GM21447 (cell line): ENCODE results near the gene CTNNA3.
"Not testable (repeated sequence)": the region's sequence is repeated elsewhere in the genome, so short reads cannot be mapped to it uniquely, and the experiment has no call there.

Experiments
- ATAC-seq: cut with Tn5 transposase; IDR thresholded peaks from one replicate; pipeline ENCODE4 v1.9.1; 2021; ENCODE audit not compliant: unreplicated experiment

Gene CTNNA3

DNA sequence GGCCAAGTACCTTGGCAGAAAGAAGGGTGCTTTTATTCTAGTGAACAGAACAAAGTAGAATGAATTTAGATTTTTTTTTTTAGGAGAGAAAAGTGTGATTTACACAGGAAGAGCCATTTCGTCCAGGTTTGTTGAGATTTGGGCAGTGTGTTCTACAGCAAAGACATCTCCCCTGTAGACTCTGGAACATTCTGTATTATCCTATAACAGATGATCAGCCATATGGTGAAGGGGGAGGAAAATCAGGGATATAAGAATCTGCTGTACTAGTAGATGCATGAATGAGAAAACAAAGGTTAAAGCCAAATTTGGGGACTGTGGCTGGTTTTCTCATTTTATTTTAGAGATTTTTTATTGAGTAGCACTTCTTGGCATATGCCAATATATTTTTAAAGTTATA, 1223.8 kb downstream of the CTNNA3 start:
- no peak for ATAC-seq

DNA sequence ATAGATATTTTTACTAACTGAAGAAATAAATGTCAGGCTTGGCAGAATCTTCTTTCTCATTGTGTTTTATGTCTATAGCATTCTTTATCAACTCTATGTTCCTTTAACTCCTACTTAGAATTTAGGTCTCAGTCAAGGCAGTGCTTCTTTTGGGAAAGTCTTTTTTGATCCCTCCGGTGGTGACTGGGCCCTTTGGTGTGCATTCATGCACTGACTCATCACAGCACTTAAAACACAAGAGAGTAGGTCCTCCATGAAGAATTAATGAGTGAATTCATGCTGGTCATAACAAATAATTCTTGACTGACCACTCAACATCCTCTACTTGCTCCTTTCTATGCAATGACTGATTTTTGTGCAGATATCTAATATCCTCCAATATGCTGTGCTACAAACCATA, 1229.0 kb downstream of the CTNNA3 start:
- ATAC-seq = no peak

DNA sequence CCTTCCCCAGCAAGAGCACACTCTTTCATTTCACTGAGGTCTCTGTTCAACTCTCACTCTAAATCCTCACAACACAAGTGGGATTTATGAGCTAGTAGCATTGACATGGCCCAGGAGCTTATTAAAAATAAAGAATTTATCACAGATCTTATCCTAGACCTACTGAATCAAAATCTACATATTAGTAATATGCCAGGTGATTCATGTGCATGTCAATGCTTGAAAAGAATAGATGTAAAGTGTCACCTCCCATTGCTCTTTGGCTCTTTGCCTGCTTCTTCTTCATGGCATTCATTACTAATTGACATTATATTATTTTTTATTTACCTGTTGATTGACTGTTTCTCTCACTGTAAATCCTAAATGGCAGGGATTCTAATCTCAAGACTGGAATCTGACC, 1229.4 kb downstream of the CTNNA3 start:
- no peak for ATAC-seq

DNA sequence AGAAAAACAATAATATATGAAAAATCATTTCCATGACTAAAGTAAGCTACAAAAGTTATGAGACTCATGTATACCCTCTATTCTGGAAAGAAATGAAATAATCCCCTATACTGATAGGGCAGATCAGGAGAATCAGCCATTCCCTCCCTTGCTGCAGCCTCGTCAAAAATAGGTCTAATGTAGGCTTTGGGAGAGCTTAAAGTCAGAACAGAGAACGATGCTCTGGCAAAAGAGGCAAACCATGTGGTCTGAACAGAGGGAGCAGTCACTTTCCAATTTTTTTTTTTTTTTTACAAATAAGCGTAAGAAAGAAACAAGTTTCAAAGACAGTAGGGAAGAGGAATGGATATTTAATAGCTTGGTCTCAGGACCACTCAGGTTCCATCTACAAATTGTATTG, 1232.4 kb downstream of the CTNNA3 start:
- ATAC-seq = no peak

DNA sequence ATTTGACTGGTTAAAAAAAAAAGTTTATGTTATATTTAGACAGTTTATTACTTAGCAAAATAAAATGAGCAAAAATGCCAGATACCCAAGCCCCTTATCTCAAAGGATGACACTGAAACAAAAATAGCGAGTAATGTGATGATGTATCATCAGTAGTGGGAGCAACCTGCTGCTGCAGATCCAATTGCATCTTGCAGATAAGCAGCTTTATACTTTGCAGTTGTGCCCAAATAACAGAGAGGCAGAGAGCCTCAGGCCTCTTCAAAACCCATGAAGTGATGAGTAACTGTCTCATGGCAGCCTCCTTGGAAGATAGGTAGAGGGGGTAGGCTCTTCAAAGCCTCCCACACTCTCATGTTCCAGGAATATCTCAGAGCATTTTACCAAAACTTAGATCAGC, 1238.4 kb downstream of the CTNNA3 start:
- no peak for ATAC-seq

DNA sequence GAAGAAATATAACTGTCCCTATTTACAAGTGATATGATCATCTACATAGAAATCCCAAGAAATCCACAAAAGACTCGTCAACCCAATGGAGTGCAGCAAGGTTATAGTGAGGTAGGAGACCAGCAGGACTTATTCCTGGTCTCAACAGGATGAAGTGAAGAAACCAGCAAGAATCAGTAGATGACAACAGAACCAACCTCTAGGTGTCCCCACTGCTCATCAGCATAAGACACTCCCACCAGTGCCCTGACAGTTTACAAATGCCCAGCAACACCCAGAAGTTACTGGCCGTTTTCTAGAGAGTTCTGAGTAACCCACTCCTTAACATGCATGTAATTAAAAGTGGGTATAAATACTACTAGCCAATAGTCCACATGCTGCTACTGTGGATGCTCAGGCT, 1240.7 kb downstream of the CTNNA3 start:
- ATAC-seq = no peak

DNA sequence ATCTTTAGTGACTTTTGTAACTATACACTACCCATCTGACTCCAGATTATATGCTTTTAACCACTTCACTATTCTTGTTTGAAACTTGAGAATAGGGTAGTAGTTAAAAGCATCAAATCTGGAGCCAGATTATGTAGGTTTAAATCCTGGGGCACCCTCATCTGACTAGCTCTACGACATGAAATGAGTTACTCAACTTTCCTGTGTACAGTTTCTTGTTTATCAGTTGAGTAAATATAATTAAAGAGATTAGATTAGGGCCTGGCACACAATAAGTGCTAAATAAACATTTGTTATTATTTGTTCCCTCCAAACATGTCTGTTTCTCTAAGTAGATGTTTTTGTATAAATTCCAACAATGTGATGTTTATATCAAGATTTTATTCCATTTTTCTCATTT, 1255.4 kb downstream of the CTNNA3 start:
- no peak for ATAC-seq

DNA sequence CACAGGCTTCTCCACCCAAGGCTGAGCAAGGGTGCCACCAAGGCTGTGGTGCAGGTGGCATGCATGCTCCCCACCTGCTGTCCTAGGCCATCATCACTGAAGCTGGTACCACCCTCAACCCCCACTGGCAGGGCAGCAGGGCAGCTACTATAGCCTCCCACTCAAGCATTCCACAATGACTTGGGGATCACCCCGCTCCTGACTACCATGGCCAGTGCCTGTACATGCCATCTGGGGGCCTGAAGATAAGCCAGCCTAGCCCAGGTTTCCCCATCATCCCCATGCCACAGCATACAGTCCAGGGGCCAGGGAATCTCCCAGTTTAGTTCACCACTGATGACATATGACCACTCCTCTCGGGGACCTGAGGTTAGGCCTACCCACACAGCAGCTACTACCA, 1281.1 kb downstream of the CTNNA3 start:
- ATAC-seq = no peak

DNA sequence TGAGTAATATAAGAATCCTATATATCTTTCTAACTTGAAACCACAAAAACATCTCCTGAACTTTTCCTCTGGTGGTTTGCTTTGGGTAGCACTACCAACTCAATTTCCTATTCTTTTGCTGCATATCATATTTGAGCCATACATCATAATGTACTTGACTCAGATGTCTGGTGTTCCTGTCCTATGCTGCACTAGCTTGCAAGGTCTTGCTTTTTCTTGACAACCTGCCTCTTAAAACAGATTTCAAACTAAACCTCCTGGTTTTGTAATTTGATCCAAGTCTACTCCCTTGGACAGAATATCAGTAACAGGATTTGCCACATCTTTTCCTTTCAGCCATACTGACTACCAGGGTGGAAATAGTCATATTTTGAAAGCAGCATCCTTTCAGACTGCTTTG, 1290.4 kb downstream of the CTNNA3 start:
- no peak for ATAC-seq

DNA sequence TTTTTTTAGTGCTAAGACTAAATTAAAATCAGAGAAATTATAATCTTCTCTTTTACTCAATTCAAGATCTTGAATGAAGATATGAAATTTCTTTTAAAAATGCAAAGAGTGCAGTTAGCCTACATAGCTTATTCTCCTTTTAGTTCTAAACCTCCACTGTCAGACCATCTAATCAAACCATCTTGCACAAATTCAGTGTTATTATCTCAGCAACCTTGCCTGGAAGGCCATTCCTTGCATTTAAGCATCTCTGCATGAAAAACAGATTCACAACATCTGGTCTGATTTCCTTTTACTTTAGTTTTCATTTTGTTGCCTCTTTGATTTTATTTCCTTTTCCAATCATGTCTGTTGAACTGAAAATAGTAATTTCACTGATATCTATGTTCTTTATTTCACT, 1297.3 kb downstream of the CTNNA3 start:
- ATAC-seq = no peak

DNA sequence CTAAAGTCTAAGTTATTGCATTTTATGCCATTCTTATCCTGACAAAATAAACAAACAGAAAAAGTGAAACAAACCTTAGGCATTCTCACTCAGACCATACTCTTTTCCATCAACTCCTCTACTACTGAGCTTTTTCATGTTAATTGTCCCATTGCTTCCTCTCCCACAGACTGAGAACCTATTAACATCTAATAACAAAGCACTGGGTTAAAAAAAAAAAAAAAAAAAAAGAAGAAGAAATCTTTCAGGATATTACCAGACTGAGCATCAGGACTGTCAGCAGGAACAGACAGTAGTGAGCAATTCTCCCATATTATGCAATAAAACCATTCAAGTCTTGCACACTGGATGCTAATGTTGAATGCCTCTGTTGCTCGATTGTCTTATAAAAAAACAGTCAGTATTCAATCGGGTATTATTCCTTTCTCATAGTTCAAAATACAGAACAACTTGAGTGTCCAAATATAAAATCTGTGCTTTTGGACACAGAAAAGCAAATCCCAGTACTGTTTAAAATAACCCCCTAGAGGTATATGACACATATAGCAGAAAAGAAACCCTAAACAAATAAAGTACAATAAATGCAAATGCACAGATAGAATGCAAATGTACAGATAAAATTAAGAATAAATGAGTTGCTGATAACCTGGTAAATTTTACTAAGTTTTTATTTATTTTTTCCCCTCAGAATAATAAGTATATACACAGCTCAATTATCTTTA, 1301.5 kb downstream of the CTNNA3 start:
- ATAC-seq = no peak

DNA sequence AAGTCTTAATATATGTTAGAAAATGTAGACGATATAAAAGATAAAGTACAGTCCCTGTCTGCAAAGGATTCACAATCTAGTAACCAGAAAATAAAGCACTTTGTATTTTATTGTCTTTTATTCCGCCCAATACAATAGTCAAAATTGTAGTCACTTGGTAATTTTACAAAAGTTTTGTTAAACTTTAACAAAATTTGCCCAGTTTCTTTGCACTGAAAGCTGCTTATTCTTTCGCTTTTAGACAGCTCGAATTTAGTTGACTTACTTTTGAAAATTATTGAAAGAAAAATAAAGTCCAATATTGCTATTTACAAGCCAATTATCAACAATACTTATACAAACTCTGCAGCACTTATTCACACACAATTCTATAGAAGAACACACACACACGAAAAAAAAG, 1305.1 kb downstream of the CTNNA3 start:
- ATAC-seq = no peak

DNA sequence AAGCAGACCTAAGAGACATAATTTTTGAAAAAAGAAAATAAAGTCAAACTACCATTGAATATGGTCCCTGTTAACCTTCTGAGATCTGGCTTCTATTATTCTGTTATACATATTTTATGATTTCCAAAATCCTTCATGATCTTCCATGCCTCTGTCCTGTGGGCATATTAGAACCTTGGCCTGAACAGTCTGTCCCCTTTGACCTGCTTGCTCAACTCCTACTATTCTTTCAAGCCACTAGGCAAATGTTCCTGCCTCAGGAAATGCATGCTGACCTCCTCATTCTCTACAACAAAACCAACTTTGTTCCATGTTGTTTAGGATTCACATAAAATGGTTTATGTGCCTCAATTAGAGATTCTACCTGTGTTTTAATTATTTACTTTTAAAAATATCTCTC, 1315.0 kb downstream of the CTNNA3 start:
- no peak for ATAC-seq

DNA sequence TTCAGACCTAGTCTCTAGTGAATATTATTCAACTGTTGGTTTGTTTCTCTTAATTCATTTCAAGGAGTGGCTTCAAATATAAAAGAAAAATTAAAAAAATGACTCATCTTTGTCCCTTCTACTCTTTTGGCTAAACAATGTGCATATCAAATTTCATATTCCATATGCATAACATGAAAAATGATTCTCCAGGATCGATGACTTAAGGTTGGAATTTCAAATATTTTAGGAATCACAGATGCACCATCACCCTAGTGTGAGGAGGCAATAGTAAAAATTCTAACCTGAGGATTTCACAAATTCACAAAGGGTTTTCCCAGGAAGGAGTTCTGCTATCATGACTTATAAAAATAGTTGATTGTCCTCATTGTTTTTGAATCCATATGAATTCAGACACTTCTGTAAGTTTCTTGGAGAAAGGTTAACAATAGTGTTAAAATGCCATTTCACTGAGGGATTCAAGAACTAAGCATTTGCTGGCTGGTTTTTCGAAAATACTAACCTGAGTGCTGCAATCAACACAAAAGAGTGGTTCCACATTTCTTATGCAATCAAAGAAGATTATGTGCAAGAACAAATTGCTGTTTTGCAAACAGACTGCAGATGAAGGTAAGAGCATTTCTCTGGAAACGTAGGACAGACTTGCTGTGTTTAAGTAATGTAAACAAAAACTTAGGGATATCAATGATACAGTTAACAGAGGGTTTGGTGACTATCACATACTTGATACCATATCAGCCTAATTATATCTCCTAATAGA, 1317.7 kb downstream of the CTNNA3 start:
- no peak for ATAC-seq

DNA sequence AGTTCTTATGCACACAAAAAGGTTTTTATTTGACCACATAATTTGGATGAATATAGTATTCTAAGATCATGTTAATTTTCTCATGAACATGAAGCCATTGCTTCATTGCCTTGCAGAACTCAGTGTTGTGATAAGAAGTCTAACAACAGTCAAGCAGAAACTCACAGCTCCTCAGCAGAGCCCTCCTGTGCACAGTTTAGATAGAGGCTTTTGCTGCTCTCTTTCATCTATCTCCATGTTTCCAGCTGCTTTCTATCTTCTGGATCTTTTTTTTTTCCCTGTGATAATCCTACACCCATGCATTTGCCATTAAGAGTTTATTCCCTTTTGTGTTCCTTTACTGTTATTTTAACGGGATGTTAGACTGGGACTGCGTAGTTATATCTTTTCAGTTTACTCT, 1327.8 kb downstream of the CTNNA3 start:
- ATAC-seq = no peak

DNA sequence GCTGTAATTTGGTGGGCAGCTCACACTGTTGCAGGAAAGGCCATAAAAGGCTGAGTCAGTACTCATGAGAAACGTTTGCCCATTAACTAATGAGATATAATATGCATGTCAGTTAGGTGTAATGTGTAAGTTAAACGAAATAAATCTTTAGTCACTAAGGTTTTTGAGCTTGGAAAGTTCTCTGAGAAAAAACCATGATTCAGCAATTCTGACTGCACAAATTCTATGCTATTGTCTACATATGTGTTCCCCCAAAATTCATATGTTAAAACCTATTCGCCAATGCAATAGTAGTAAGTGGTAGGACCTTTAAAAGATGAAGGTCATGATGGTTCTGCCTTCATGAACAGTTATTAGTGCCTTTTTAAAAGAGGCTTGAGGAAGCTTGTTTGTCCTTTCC, 1329.8 kb downstream of the CTNNA3 start:
- no peak for ATAC-seq

DNA sequence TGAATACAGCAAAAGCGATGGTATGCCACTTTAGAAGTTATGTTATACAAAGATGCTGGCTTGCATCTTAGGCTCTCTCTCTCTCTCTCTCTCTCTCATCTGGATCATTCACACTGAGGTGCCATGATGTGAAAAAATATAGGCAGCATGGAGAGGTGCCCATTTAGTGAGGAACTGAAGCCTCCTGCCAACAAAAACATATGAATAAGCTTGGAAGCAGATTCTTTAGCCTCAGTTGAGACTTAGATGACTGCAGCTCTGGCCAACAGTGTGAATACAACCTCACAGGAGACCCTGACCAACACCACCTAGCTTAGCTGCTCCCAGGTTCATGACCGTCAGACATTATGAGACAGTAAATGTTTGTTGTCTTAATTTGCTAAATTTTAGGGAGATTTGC, 1330.3 kb downstream of the CTNNA3 start:
- no peak for ATAC-seq

DNA sequence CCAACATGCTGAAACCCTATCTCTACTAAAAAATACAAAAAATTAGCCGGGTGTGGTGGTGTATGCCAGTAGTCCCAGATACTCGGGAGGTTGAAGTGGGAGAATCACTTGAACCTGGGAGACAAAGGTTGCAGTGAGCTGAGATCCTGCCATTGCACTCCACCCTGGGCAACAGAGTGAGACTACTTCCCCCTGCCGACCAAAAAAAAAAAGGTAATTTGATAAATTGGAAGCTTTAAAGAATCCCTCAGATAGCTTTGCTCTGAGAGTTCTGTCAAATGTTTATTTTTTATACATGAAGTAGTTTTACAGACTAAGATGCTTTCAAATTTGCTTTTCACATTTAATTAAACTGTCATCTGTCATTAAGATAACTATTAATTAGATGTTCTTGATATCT, 1333.5 kb downstream of the CTNNA3 start:
- ATAC-seq = no peak

DNA sequence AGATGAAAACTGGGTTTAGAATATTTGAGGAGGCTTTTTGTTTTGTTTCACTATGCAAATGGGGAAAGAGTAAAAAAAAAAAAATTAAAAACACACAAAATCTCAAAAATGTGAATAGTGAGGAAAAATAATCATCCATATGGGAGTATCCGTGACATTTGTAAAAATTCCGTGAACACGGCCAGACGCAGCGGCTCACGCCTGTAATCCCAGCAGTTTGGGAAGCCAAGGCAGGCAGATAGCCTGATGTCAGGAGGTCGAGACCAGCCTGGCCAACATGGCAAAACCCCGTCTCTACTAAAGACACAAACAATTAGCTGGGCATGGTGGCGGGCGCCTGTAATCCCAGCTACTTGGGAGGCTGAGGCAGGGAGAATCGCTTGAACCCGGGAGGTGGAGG, 1342.2 kb downstream of the CTNNA3 start:
- ATAC-seq = not testable (repeated sequence)

DNA sequence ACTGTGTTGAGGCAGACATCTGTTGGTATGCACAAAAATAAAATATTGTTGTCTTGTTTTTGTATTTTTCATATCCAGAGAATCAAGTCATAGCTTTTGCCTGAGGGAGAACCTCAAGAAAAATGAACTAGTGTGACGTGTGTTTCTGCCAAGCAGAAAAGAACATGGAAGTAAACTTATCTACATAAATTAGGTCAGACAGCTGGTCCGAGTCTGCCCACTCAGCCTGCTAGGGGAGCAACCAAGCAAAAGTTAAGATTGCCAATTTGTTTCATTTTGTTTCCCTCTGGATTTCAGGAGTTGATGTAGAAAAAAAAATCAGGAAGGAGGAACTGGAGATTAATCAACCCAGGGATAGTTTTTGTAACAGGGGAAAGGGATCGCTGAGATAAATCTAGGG, 1342.6 kb downstream of the CTNNA3 start:
- ATAC-seq = no peak

DNA sequence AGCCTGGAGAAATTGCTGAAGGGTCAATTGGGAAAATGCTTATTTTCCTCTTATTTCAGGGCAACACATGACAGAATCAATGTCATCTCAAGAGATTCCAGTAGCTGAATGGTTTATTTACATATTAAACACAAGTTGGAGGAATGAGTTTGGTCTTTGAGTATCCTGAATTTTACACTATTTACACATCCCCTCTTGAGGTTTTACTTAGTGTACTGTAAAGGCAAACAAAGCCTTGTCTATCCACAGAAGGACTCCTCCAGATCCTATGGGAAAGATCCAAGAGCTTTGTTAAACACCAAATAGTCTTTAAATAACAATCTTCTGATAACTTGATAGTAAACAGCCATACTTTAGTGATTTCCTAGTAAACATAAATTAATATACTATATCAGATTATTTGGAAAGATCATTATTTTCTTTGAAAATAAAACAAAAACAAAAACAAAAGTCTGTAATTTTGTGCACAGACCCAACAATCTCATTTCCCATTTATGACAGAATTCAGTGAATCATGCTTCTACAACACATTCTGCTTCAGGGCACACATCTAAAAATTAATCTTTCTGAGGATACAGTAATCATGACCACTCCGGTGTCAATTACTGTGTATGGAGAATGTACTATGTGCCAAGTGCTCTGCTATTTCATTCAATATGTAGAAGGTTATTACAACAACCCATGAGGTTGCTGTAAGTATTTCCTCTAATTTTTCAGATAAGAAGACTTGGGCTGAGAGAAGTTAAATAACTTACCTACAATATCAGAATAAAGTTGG, 1345.2 kb downstream of the CTNNA3 start:
- ATAC-seq = no peak

DNA sequence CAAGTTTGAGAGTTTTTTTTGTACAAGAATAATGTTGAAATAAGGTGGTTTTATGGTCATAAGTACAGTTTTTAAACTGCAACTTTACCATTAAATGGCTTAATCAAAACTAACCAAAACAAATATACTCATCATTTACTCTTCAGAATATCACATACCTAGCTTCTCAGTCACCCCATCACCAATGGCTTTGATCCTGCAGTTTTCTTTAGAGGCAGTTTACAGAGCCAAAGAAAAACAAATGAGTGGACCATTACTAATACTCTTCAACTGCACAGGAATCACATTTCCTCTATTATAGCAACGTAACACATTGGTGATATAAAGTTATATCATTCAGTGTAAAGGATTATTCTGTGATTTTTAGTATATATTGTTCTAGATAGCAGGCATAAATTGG, 1346.3 kb downstream of the CTNNA3 start:
- ATAC-seq = no peak
